ENCODE results near the gene CTNNBL1. TPM values are rescaled to one million over a fixed set of nuclear protein-coding genes. Genes with fewer than 3 reads are reported as not detected.

The CTNNBL1 gene
- total and polyA plus RNA-seq, 12 donors = 5.5 to 75.5 (median 37.7) TPM

GRCh38 chr20:37810027-37810426, 116.2 kb downstream of the CTNNBL1 start:
- WGBS, 4 donors = 89 to 98% (median 96%) methylated on average over 4 of the region's 4 CpGs
- Histone ChIP-seq H3K4me3 (no peak overlapping the region), H3K27me3 (no peaks in the 10 kb centered on the region), H3K27ac (no peak overlapping the region), H3K36me3 (replicated peaks in 1 of 2) (no peaks in the 10 kb centered on the region), H3K4me1 (replicated peaks in 1 of 2) (peaks cover 7 to 14% of the 10 kb centered on the region in 2 donors), H3K9me3 (replicated peaks in 1 of 3) (no peaks in the 10 kb centered on the region)
- intact Hi-C loops (cut with DNase I) = no loop called here
- DNase-seq = no peak
- no peak for TF ChIP-seq POLR2A (IDR thresholded peaks at IDR 0.05)
- no peak for TF ChIP-seq CTCF (IDR thresholded peaks at IDR 0.05)

- Histone ChIP-seq H3K4me3 (no peak overlapping the region), H3K9me3 (replicated peaks in 1 of 3) (no peaks in the 10 kb centered on the region), H3K27ac (no peak overlapping the region), H3K4me1 (replicated peaks in 1 of 2) (peaks cover 6 to 10% of the 10 kb centered on the region in 2 donors), H3K27me3 (no peaks in the 10 kb centered on the region), H3K36me3 (replicated peaks in 1 of 2) (no peaks in the 10 kb centered on the region)
- TF ChIP-seq CTCF (IDR thresholded peaks at IDR 0.05) = no peak
- TF ChIP-seq POLR2A (IDR thresholded peaks at IDR 0.05) = no peak
- no peak for DNase-seq
- 81 to 100% (median 91%) methylated on average over 2 of the region's 2 CpGs for WGBS, 4 donors
- intact Hi-C loops (cut with DNase I) = no loop called here
These were observed 122.2 kb downstream of the CTNNBL1 start for GRCh38 chr20:37816003-37816402.

GRCh38 chr20:37816726-37817125, 122.9 kb downstream of the CTNNBL1 start:
- intact Hi-C loops (cut with DNase I) = no loop called here
- WGBS, 4 donors = 81 to 86% (median 85%) methylated on average over 2 of the region's 2 CpGs
- TF ChIP-seq CTCF (IDR thresholded peaks at IDR 0.05) = no peak
- TF ChIP-seq POLR2A (IDR thresholded peaks at IDR 0.05) = no peak

GRCh38 chr20:37821696-37822095, 127.9 kb downstream of the CTNNBL1 start:
- intact Hi-C loops (cut with DNase I) = no loop called here
- no peak for DNase-seq
- H3K27ac ChIP-seq = no peak overlapping the region
- TF ChIP-seq POLR2A (IDR thresholded peaks at IDR 0.05) (no peak), CTCF (IDR thresholded peaks at IDR 0.05) (no peak)
- no peak overlapping the region for H3K4me3 ChIP-seq
- H3K36me3 ChIP-seq (replicated peaks in 1 of 2) = no peaks in the 10 kb centered on the region
- no peaks in the 10 kb centered on the region for H3K9me3 ChIP-seq (replicated peaks in 1 of 3)
- no peaks in the 10 kb centered on the region for H3K4me1 ChIP-seq (replicated peaks in 1 of 2)
- no peaks in the 10 kb centered on the region for H3K27me3 ChIP-seq

More at GRCh38 chr20:37816726-37817125, 122.9 kb downstream of the CTNNBL1 start:
- Histone ChIP-seq H3K27me3 (no peaks in the 10 kb centered on the region), H3K9me3 (replicated peaks in 1 of 3) (no peaks in the 10 kb centered on the region), H3K36me3 (replicated peaks in 1 of 2) (no peaks in the 10 kb centered on the region), H3K27ac (no peak overlapping the region), H3K4me1 (replicated peaks in 1 of 2) (peaks cover 5 to 6% of the 10 kb centered on the region in 2 donors), H3K4me3 (no peak overlapping the region)
- no peak for DNase-seq
